HG02884 (cell line): ENCODE data around the gene LARP4.
"Not testable (repeated sequence)": the region's sequence is repeated elsewhere in the genome, so short reads cannot be mapped to it uniquely, and the experiment has no call there.

Experiments
- ATAC-seq: cut with Tn5 transposase; IDR thresholded peaks from one replicate; pipeline ENCODE4 v1.9.1; 2021; ENCODE audit warnings: mild to moderate bottlenecking, moderate library complexity; ENCODE audit not compliant: unreplicated experiment

The LARP4 gene

DNA sequence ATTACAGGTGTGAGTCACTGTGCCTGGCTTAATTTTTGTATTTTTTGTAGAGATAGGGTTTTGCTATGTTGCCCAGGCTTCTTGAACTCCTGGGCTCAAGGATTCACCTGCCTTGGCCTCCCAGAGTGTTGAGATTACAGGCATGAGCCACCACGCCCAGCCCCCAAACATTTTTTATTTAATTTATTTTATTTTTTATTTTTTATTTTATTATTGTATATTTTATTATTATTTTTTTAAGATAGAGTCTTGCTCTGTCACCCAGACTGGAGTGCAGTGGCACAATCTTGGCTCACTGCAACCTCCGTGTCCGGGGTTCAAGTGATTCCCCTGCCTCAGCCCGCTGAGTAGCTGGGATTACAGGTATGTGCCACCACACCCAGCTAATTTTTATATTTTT lies 121.1 kb downstream of the LARP4 start:
- ATAC-seq: not testable (repeated sequence)

DNA sequence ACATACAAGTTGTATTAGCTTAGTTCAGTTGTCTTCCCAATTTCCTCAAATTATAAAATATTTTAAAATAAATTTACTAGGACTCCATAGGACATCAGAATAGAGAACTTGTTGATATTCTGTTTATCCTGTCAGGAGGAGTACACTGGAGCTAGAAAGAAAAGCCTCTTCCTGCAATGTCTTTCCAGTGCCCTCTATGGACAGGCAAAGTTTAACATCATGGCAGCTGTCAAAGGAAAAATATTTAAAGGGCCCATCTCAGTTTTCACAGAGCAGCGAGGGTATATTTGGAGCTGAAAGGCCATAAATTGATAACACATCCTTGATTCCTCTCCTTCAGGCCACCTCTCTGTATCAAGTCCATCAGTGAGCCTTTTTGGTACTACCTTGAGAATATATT lies 123.1 kb downstream of the LARP4 start:
- no peak for ATAC-seq

DNA sequence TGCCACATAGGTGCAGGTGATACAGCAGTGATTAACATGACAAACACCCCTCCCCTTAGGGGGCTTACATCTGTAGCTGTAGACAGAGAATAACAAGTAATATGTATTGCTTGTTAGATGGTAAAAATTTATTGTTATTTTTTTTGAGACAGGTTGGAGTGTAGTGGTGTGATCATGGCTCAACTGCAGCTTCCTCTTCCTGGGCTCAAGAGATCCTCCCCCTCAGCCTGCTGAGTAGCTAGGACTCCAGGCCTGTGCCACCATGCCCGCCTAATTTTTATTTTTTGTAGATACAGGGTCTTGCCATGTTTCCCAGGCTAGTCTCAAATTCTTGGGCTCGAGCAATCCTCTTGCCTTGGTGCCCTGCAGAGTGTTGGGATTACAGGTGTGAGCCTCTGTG lies 123.9 kb downstream of the LARP4 start:
- ATAC-seq: no peak

DNA sequence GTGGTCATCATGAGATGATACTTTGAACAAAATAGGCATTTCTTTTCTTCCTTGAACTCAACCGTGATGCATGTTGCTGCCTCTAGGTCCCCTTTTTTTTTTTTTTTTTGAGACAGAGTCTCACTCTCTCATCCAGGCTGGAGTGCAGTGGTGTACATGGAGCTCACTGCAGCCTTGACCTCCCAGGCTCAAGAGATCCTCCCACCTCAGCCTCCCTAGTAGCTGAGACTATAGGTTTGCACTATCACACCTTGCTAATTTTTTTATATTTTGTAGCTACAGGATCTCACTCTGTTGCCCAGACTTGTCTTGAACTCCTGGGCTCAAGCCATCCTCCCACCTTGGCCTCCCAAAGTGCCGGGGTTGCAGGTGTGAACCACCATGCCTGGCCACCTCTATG lies 124.7 kb downstream of the LARP4 start:
- ATAC-seq: no peak

DNA sequence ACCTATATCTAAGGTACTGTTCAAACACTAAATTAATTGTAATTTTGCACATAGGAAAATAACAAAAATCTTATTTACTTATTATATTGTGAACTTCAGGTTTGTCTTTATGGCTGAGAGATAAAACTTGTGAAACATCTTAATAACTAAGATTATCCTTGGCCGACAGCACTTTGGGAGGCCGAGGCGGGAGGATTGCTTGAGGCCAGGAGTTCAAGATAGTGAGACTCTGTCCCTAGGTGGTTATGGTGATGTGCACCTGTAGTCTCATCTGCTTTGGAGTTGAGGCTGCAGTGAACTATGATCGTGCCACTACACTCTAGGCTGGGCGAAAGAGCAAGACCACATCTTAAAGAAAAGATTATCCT lies 126.7 kb downstream of the LARP4 start:
- no peak for ATAC-seq

DNA sequence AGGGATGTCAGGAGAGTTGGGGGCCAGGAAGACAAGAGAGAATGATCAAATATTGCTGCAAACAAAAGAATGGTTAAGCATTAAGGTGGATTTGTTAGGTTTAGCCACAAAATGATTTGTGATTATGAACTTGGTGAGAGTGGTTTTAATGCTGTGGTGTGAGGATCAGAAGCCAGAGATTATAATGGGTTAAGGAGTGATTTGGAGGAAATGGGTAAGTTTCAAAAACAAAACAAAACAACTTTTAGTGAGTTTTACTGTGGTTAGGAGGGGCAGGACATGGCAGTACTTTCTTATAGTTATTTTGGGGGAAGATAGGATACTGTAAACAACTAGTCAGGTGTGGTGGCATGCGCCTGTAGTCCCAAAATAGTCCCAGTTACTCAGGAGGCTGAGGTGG lies 128.1 kb downstream of the LARP4 start:
- no peak for ATAC-seq

DNA sequence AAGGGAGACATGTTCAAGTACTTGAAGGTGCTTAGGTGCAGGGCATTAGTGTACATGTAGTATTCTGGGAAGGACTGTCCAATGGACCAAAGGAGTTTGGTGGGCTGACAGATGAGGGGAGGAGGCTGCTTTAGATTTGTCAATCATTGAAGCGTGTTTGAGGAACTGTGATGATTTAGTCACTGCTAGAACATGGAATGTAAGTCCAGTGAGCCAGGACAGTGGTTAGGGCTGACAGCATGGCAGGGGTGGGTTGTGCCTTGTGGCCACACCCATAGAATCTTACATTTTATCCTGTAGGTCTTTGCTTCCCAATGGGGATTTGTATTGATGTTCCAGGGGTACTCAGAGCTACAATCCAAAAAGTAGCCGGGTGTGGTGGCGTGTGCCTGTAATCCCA lies 128.7 kb downstream of the LARP4 start:
- no peak for ATAC-seq
